Daoy (cell line): ENCODE measurements around the gene LARGE1. TPM values are rescaled to one million over a fixed set of nuclear protein-coding genes. Genes with fewer than 3 reads are reported as not detected.

Experiments used
- DNase-seq: peaks from one replicate; pipeline ENCODE4 v3.0.0-alpha.2; 2015; ENCODE audit warnings: low read depth
- total RNA-seq: library from RNA; depleted of rRNA; stranded (reverse); fragments of >200 nt; shearing (Covaris generic); gene quantifications from 2 replicates; pipeline ENCODE4 v1.2.3, GENCODE V29; 2014

LARGE1 gene
- total RNA-seq, 1 experiment from 2014 or later = 9.1 TPM

GRCh38 chr22:33821290-33821689, 99.0 kb downstream of the LARGE1 start:
- DNase-seq = no peak

GRCh38 chr22:33819743-33820142, 100.5 kb downstream of the LARGE1 start:
- DNase-seq = no peak

- DNase-seq = no peak
These were observed 102.7 kb downstream of the LARGE1 start for GRCh38 chr22:33817512-33818127.

DNA sequence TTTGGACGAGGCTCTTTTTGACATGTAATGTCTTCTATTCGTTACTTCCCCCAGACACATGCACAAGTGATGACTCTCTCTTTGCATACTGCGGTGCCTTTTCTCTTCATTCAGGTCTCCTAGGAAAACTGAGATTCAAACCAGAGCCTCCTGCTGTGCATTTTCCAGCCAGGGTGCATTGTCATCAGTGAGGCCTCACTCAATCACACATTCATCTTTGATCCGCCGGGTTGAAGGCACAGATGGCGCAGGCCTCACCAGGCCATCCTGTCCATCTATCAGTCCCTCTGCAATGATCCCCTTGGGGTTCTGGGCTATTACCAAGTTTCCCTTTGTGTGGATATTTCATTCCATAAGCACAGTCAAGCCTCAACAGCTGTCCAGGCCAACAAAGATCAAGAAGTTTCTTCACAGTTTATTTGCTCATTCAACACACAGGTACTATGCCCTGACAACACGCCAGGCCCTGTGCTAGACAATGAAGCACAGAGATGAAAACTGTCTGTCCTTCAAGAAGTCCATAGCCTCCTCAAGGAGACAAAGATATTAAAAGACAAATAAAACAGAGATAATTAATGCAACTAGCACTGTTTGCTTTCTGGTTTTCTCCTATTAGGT, 107.8 kb downstream of the LARGE1 start:
- DNase-seq = no peak

DNA sequence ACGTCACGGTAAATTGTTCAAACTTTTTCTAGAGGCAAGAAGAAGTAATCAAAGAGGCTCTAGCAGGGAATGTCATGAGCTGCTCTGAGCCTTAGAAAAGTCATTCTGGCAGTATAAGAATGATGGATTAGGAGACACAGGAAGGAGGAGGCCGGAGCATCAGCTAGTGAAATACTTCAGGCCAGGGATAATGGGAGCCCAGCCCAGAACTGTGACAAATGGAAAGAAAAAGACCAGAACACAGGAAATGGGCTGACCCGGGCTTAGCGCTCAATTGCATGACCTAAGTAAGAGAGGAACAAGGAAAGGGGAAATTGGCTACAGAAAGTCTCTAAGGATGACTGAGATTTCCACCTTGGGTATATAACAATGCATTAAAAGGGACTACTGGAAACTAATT, 108.6 kb downstream of the LARGE1 start:
- DNase-seq = peak; percentile 61

GRCh38 chr22:33811208-33811607, 109.1 kb downstream of the LARGE1 start:
- no peak for DNase-seq

DNA sequence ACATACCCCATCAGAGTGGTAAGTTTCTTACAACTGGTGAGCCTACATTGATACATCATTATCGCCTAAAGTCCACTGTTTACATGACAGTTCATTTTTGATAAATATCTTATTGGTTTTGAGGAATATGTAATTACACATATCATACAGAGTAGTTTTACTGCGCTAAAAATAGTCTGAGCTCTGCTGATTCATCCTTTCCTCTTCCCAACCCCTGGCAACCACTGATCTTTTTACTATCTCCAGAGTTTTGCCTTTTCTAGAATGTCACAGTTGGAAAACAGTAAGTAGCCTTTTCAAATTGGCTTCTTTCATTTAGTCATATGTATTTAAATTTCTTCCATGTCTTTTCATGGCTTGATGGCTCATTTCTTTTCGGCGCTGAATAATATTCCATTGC, 112.8 kb downstream of the LARGE1 start:
- no peak for DNase-seq

DNA sequence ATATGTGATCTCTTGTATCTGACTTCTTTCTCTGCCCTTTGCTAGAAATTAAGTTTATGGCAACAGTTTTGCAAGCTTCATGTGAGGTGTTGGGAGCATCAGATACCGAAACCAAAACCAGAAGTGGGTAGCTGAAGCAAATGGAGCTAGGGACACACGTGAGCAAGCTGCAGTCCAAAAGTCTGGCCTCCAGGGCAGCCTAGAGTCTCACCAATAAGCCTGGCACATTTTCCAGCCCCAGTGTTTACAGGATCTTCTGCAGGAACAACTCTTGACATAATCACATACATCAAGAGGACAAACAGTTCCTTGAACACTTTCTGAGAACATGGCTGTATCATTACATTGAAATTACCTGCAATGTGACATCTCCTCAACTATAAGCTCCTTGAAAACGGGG, 114.1 kb downstream of the LARGE1 start:
- peak; percentile 43 for DNase-seq

DNA sequence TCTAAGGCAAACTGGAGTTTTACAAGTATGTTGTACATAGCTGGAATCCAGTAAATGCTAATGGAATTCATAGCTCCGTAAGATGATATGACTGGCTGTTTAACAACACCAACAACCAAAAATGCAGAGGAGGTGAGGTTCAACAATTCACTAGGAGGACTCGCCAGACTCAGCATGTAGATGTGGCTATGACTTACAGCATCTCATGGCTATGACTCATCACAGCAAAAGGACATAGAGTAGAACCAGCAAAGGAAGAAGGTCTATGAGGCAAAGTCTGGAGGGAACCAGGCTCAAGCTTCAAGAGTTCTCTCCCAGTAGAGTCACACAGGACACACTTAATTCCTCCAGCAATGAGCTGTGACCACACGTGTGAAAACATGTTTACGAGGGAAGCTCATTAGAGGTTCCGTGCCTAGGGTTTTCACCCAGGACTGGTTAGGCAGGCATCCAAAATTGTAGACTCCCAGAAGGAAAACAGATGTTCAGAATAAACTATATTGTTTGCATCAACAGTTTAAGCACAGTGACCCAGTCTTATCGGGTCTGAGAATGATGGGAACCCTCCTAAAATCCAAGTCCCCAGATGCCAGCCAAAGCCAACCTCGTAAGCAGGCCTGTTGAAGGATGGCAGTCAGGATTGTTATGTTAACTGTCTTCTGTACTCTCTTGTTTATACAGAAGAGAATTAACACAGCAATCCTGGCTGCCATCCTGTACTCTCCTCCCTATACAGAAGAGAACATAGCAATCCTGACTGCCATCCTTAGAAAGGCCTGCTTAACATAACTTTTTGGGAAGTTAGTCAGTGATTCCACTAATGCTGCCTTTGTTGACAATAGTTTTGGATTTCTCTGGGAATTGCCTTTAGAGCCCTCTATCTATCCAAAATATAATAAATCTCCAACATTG, 116.6 kb downstream of the LARGE1 start:
- peak; percentile 65 for DNase-seq

DNA sequence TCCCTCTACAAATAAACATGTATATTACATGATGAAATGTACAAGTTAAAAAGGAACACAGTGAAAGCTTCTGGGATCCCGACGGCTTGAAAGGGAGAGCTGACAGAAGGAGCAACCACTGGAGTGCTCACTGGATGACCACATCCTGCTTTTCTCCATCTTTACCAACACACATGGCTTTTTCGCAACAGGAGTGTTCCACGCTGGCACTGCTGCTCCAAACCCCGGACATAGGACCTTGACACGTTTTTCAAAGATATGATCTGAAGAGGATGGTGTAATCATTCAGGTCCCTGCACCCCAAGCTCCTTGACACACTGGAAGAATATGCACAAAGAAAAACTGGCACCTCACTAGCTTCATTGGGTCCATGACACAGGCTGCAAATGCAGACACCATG, 121.9 kb downstream of the LARGE1 start:
- DNase-seq = peak; percentile 35

DNA sequence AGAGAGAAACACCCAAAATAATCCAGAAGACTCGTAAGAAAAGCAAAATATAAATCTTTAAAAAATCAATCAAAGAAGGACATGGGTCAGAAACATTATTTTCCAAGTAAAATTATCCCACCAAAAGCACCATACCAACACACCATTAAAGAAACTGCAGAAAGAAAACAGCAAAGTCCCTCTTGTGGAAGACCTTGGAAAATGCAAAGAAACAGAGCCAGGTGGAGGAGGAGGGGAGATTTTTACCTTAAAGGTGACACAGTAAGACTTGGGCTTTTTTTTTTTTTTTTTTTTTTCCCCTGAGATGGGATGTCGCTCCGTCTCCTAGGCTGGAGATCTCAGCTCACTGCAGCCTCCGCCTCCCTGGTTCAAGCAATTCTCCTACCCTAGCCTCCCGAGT, 123.8 kb downstream of the LARGE1 start:
- DNase-seq = no peak

DNA sequence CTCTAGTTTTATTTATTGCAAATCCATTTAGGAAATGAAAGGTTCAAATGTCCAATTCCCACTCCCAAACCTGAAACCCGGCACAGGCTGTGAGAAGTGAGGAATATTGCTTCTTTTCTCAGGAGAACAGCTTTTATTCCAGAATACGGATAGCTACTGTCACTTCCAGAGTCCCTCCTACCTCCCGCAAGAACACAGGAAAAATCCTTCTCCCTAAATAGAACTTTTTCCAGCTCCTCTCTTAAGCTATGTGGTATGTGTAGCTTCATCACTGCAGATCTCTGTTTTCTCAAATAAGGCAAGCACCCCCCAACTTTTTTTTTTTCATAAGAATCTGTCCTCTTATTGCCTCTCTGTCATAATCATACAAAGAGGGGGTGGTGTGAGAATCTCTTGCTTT, 126.8 kb downstream of the LARGE1 start:
- DNase-seq = no peak

DNA sequence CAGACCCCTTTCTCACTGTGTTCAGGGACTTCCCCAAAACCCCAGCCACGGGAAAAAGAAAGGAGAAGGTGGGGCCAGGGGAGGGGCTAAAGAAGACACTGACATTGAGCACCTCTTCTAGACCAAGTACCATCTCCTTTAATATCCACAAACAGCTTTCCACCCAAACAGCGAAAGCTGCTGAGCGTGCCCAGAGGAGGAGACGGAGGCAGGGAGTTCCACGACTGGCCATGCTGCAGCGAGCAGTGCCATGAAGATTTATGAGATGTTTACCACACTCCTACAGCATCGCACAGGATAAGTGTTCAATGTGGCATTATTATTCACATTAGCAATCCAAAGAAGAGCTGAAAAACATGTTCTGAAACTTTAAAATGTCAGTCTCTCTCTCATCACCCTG, 127.4 kb downstream of the LARGE1 start:
- DNase-seq = no peak

DNA sequence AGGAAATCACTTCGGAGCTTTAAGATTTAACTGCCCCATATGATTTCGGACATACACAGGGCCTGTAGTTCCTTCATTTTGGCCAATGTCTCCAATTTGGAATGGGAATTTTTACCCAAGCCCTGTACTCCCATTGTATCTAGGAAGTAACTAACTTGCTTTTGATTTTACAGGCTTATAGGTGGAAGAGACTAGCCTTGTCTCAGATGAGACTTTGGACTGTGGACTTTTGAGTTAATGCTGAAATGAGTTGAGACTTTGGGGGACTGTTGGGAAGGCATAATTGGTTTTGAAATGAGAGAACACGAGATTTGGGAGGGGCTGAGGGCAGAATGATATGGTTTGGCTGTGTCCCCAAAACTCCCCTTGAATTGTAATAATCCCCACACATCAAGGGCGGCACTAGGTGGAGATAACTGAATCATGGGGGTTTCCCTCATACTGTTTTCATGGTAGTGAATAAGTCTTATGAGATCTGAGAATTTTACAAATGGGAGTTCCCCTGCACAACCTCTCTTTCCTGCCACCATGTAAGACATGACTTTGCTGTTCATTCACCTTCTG, 130.5 kb downstream of the LARGE1 start:
- DNase-seq = no peak

DNA sequence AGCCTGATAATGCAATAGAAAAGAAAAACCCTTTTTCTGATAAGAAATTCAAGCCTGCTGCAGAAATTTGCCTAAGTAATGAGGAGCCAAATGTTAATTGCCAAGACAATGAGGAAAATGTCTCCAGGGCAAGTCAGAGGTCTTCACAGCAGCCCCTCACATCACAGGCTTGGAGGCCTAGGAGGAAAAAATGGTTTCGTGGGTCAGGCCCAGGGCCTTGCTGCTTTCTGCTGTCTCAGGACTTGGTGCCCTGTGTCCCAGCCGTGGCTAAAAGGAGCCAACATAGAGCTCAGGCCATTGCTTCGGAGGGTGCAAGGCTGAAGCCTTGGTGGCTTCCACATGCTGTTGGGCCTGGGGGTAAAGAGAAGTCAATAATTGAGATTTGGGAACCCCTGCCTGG, 131.3 kb downstream of the LARGE1 start:
- no peak for DNase-seq

- no peak for DNase-seq
These were observed 132.4 kb downstream of the LARGE1 start for GRCh38 chr22:33787645-33788456.

DNA sequence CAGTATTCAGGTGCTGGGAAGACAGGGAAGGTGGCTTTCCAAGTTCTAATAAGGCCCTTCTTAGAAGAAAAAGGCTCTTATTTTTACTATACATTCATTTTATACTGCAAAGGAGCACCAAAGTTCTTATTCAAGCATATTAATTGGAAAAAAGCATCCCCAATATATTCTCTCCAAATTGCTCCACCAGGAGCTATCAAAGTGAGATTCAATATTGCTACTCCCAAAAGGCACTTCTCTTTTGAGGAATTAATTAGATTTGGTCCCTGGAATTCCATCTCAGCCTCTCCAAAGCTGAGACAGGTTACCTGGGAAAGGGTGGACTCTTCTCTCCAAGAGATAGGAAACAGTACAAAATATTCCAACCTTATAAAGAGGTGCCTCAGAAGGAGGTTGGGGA, 134.1 kb downstream of the LARGE1 start:
- DNase-seq = no peak

DNA sequence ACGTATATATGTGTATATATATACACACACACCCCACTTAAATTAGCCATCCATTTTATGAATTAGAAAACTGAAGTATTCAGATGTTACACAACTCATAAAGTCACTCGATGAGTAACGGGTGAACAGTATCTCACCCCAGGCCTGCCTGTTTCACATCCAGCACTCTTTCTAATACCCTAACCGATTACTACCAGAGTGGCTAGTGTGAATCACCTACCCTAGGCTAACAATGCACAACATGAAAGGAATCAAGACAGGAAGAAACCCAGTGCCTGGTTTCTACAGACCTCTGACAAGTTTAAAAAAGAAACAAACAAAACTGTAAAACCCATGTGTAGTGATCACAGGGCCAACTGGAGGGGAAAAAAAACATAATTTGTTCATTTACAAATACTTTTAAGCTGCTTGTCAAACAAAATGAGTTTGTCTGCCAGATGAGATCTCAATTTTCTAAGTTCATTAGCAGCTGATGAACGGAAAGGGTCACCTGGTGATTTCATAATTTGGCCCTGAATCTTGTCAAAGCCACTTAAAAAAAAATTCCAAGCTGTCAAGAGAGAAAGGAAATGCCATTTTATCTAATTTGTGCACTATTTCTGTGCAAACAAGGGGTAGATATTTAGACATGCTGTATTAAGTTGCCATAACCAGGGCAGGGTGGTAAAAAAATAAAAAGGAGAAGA, 134.8 kb downstream of the LARGE1 start:
- peak; percentile 70 for DNase-seq

DNA sequence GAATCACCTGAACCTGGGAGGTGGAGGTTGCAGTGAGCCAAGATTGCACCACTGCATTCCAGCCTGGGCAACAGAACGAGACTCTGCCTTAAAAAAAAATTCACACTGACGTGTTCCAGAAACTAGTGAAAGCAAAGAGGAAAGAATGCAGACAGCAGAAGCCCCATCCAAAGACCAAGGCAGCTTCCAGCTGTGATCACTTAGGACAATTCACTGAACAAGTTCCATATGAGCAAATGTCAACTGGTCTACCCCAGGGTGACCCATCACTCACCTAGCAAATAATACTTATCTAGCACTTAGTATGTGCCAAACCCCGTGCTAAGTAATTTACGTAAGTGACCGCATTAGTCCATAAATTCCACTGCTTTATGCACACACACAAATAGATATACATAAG, 138.9 kb downstream of the LARGE1 start:
- DNase-seq = peak; percentile 22

DNA sequence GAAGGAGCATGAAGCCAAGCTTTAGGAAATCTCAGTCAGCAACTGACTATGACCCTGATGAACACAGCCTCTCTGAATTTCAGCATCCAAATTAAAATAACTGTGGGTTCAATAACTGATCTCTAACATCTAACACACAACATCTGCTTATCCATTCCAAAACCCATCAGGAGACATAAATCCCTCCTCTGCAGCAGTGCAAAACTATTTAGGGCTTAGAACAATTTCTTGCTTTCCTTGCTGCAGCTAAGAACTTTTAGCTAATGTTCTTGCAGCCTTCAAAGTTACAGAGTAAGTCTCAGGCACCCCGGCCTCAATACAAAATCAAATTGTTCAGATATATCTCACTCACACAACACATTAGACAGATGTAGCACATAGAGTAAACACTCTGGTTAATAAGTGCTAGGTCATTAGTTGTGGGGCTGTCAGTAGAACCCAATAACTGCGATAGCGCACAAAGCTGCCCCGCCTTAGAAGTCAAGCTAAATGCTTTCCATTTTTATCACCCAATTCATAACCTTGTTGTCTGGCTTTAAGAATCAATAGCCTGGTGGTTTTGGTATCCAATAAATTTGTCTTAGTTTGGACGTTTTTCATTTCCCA, 139.6 kb downstream of the LARGE1 start:
- DNase-seq = no peak

GRCh38 chr22:33779243-33779642, 141.0 kb downstream of the LARGE1 start:
- no peak for DNase-seq
